Stimulated activated naive CD4-positive, alpha-beta T cell (primary cell): ENCODE measurements around the gene THAP7.
"Not testable (repeated sequence)": the region's sequence is repeated elsewhere in the genome, so short reads cannot be mapped to it uniquely, and the experiment has no call there.

Experiments used
- DNase-seq, 6 experiments: peaks; one replicate each; lab custom pipeline; 2025; lab: John Stamatoyannopoulos, UW

THAP7 gene, protein sequence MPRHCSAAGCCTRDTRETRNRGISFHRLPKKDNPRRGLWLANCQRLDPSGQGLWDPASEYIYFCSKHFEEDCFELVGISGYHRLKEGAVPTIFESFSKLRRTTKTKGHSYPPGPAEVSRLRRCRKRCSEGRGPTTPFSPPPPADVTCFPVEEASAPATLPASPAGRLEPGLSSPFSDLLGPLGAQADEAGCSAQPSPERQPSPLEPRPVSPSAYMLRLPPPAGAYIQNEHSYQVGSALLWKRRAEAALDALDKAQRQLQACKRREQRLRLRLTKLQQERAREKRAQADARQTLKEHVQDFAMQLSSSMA

DNA sequence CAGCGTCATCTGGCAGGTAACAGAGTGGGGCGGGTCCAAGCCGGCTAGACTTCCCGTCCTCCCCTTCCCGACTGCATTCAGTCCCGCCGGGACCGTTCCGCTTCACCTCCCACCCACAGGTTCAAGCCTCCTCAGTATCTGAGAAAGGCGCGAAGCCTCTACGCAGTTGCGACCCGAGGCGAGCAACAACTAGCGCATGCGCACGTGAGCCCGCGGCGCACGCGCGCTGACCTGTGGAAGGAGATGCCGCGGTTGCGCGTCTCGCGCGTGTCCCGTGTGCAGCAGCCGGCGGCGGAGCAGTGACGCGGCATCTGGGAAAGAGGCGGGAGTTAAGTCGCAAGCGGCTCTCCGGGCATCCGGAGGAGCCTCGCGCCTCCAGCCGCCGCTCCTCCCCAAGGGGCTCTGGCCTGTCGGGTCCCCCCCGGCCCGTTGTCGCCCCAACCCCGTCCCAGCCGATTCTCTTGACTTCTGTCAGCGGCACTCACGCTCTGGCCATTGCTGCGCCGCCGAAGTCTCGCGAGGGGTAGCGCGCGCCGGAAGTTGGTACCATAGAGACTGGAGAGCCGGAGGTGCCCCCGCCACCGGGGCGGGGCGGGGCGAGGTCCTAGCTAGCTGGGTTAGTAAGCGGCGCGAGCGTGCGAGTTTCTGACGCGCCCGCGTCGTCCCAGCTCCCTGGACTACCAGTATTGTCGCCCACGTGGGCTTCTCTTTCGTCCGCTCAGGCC lies at the start of gene THAP7:
Gene THAP7, minus strand, starts transcription at position 518 of the 725 bp plus-strand sequence. Its CDS starts 207 bp downstream, at position 311.
- peak; percentile 92 to 100 (median 96) for DNase-seq

DNA sequence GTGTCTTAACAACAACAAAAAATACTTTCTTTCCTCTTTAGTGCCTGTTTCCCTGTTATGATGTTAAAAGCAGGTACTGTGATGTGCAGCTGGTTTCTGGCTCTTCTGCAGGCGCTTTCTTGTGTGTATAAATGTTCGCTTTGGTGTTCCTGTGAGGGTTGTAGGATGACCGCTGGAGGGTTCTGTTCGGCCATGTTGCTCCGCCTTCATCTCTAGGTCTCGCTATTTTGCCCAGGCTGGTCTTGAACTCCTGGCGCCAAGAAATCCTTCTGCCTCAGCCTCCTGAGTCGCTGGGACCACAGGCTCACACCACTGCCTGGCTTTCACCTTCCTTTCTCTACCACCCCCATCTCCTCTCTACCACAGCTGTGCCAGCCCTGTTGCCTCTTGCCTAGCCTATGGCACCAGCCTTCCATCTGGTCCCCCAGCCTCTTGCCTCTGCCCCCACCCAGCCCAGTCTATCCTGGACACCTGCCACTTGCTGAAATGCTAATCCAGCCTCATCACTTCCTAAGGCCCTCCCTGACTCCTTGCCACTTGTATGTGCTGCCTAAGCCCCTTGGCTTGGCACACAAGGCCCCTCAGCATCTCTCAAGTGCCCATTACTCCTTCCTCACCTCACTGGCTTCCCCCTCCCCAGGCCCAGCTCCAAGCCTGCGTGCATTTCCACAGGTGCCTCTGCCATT lies 49.4 kb upstream of the THAP7 start:
- no peak for DNase-seq

DNA sequence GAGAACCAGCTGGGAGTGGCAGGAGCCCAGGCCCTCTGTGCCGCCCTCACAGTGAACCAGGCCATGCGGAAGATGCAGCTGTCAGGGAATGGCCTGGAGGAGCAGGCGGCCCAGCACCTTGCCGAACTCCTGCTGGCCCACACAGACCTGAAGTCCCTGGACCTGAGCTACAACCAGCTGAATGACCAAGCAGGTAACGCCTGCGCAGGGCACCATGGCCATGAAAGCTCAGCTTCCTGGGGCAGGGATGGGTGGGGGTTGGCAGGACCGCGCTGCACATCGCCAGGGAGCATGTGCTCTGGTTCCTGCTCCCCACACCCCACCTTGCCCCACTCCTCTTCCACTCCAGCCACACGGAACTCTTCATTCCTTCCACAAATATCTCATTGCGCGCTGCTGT lies 47.0 kb upstream of the THAP7 start:
- DNase-seq = not testable (repeated sequence)

DNA sequence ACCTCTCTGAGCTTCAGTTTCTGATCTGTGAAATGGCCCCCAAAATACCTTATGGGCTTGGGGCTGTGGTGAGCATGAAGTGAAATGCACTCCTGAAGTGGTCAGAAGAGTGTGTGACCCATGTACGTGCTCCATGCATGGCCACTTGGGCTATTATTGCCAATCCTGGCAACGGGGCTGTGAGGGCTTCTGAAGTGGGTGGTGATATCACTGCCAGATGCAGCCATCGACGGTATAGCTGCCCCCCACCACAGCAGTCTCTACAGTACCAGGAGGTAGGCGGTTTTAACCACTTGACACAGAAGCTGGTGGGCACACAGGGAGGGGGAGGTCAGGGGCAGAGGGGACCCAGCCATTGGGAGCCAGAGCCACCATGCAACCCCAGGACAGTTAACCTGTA lies 46.5 kb upstream of the THAP7 start:
- DNase-seq = not testable (repeated sequence)

DNA sequence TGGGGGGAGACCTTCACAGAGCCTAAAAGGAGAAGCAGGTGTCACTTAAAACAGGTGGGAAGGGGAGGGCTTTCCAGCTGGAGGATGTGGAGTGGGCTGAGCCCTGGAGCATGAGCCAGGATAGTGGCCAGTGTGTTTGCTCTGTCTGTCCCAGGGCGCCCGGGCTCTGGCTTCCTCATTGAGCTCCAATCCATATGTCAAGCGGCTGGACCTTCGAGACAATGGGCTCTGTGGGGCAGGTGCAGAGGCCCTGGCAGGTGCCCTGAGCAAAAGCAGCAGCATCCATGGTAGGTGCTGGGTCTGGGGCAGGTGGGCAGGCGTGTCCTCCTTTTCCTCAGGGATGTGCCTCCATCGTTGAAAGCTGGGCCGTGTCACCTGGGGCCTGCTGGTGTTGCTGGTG lies 45.8 kb upstream of the THAP7 start:
- DNase-seq = no peak

DNA sequence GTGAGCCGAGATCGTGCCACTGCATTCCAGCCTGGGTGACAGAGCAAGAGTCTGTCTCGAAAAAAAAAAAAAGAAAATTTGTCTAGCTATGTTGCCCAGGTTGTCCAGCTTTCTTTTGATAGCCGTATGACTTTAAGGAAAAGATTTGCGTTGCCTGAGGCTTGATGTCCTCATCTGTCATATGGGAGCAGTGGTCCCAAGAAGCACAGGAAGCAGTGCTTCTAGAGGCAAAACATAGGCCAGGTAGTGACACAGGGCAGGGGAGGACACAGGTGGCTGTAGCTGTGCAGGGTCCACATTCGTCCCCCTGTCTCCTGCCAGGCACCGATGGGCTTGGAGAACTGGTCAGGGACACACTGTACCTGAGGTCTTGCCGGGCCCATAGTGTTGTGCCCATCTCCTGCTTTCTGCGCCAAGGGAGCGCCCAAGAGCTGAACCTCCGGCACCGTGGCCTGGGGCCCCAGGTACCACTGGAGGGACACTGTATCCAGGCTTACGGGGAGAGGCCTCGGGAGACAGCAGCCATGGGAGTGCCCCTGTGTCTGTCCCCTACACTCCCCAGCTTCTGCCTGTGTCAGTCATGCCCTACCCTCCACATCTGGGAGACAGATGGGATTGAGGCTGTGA lies 45.2 kb upstream of the THAP7 start:
- DNase-seq = no peak

DNA sequence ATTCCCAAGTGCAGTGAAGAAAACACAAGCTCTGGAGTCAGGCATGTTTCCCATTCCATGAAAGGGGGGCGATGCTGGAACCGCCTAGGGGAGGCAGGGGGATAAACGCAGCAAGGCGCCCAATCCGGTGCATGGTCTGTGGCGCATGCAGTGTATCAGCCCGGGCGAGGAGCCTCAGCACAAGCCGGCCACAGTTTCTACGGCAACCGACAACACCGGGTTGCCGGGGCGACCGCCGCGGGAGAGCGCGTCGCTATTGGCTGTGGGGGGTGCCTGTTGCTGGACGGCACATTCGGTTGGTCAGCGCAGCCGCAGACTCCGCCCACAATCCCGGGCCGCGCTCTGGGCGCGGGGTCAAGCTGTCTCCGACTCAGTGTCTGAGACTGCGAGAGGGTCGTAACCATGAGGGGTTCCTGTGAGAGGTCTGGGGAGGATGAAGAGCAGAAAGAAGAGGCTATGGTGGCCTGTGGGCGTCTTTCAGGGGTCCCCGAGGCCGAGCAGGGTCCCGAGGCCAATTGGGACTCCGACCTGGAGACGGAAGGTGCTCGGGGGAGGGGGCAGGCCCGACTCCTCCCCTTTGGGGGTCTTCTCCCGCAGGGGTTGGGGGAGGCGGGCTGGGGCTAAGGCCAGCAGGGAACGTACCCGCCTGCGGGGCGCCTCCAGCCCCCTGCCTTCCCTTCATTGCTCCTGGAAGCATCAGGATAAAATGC lies 43.8 kb upstream of the THAP7 start, which contains the start of gene LRRC74B:
Gene LRRC74B, plus strand, starts transcription at position 362 of the 710 bp plus-strand sequence. Its CDS starts 41 bp downstream, at position 403.
- peak; percentile 5 to 60 (median 28) for DNase-seq

DNA sequence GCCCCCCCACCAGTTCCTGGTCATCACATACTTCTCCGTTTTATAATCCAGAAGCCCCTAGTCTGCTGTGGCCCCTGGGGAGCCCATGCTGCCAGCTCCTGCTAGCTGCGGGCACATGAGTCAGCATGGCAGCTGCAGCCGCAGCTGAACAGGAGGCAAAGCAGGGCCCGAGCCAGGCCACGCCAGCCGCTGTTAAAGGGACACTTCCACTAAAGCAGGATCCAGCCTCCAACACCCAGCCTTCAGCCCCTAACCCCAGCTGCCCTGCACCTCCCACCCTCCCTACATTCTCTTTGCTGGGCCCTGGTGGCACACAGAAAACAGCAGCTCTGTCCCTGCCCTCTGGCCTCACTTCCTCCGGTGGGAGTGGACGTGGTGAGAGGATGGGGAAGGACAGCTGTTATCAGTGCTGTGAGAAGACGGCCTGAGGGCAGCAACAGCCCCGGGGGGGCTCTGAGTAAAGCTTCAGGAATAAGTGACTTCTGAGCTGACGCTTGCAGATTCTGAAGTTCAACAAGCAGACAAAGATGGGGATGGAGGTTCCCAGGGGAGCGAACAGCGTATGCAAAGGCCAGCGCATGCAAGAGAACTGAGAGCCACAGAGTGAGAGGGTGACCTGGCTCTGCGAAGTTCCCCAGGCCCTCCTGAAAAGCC lies 43.1 kb upstream of the THAP7 start:
- DNase-seq = no peak

DNA sequence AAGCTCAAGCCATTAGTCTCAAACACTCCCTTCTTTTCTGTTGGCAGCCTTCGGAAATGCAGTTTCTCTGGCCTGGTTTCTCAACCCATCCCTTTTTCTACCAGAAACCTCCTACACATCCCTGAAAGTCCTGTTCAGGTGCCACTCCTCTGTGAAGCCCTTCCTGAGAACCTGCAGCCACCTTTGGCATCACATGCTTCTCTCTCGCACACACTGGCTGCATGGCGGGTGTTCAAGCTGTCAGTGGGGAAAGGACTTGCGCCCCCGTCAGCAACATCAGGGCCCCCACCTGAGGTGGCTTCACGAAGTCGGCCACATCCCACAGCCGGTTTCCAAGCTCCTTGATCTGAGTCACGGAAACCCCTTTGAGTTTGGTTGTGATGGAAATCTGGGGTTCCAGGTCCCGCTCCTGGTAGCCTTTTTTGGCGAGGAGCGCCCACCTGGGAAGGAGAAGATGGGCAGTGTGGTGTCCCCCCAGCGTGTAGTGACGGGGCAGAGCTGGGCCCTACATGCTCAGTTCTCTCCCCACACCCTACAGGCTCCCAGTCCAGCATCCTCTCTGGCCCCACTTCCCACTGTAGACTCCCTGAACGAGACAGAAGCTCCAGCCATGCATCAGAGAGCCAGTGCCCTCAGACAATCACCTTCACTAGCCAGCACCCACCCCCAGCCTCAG lies 42.1 kb upstream of the THAP7 start:
- DNase-seq = no peak

DNA sequence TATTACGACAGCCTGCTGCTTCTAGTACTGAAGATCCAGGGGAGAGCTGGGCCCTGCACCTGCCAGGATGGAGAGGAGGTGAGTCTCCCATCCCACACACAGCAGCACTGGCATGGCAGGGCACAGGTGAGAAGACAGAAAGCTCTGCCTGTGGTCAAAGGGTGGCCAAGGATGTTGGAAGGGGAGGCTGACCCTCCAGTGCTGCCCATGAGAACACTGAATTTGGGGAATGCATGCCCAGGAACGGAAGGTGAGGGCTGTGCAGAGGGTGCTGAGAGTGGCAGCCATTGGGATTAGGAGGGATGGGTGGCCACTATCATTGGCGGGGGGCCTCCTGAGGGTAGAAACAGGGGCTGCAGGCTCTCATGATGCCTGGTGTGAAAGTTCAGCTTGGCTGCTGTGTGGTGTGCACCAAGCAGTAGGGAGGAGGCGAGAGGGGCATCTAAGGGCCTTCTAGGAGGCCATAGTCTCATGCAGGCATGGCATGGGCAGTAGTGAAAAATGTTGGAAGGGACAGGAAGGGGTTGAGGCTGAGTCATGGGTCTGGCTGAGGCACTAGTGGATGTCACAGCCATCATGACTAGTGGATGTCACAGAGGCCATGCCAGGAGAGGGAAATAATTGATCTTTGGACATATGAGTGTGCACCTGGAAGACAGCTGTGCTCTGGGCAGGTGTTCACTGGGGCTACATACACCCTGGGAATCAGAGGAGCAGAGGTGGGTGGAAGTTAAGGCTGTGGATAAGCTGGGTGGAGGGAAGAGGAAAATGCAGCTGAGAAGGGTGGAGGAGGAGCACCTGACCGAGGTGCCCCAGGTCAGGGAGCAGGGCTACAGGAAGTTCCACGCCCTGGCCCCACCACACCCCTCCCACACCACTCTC lies 41.3 kb upstream of the THAP7 start:
- no peak for DNase-seq

DNA sequence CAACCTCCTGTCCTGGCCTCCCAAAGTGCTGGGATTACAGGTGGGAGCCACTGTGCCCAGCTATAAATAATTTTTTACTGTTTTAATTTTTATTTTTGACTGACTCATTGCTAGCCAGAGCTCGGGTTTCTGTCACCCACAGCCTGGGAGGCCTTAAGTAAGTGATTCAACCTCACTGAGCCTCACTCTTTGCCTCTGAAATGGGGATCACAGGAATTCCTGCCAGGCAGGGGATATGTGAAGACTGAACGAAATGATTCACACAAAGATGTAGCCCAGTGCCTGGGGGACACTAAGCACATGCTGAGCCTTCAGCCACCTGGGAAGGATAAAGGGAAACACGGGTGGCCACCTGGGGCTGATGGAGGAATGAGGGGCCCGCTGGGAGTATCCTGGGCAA lies 40.0 kb upstream of the THAP7 start:
- no peak for DNase-seq

DNA sequence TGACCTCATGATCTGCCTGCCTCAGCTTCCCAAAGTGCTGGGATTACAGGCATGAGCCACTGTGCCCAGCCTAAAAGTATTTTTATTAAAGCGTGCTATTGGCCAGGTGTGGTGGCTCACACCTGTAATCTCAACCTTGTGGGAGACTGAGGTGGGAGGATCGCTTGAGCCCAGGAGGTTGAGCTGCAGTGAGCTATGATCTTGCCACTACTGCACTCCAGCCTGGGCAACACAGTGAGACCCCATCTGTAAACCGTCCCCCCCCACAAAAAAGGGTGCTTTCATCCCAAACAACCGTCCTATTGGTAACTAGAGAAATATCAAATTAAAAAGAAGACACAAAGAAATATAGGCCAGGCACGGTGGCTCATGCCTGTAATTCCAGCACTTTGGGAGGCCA lies 37.2 kb upstream of the THAP7 start:
- not testable (repeated sequence) for DNase-seq

DNA sequence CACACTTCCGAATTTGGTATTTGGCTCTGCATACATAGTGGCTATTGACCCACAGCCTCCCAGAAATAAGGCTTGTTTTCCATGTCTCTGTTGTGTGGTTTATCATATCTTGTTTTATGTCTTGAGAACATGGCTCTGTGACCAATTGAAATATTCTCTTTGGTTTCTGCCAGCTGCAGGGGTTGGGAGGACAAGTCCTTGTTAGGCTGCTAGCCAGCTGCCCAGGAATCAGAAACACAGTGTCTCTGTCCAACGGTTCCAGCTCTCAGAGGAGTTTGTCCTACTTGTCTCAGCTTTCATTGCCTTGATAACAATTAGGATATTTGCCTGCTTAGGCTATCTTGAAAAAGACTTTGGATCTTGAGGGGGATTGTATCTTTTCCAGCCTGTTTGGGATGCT lies 36.5 kb upstream of the THAP7 start:
- no peak for DNase-seq

DNA sequence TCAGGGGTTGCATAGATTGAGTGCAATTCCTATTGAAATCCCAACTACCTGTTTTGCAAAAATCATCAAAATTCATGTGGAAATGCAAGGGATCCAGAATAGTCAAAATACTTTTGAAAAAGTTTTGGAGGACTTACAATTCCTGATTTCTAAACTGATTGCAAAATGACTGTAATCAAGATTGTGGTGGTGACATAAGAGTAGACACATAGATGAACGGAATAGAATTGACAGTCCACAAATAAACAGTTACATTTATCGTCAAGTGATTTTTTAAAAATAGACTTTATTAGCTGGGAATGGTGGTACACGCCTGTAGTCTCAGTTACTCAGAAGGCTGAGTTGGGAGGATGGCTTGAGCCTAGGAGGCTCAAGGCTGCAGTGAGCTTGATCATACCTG lies 33.1 kb upstream of the THAP7 start:
- DNase-seq = no peak

DNA sequence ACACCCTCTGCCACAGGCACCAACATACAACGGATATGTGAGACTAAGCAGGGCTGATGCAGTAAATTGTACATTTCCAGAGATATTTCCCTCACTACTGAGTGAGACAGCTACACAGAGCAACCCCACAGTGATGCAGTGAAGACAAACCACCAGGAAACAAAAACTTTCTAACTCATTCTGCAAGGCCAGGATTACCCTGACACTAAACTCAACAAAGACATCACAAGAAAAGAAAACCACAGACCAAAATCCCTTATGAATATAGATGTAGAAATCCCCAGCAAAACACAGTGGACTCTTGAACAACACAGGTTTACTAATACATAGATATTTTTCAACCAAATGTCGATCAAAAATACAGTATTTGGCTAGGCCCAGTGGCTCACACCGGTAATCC lies 32.0 kb upstream of the THAP7 start:
- no peak for DNase-seq

DNA sequence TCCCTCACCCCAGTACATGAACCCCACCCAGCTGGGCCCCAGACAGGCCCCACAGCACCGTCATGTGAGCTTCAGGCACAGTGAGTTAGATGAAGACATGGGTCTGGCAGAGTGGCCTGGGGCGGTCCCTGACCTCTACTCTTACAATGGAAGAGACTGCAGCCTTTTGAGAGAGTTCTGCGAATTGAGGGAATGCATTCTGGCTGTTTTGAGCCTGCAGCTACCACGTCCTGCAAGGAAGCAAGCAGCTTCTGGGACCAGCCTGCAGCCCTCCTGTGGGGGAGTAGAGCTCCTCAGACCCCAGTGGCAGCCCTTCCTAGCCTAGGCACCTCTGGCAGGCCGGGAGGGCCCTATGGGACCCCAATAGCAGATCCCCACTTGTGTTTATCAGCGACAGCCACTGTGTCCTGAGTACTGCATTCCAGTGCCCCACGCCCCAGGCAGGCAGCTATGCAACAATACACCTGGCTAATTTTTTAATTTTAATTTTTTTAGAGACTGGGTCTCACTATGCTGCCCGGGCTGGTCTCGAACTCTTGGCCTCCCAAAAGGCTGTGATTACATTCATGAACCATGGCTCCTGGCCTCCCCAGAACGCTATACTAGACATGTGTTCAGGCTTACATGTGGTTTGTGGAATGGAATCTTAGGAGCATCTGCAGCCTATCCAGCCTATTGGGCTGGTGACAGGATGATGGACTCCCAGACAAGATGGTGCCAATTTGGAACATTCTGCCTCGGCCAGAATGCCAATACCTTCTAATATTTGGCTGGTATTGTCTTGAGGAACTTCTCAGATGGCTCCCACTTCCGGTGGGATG lies 31.2 kb upstream of the THAP7 start:
- DNase-seq = no peak

DNA sequence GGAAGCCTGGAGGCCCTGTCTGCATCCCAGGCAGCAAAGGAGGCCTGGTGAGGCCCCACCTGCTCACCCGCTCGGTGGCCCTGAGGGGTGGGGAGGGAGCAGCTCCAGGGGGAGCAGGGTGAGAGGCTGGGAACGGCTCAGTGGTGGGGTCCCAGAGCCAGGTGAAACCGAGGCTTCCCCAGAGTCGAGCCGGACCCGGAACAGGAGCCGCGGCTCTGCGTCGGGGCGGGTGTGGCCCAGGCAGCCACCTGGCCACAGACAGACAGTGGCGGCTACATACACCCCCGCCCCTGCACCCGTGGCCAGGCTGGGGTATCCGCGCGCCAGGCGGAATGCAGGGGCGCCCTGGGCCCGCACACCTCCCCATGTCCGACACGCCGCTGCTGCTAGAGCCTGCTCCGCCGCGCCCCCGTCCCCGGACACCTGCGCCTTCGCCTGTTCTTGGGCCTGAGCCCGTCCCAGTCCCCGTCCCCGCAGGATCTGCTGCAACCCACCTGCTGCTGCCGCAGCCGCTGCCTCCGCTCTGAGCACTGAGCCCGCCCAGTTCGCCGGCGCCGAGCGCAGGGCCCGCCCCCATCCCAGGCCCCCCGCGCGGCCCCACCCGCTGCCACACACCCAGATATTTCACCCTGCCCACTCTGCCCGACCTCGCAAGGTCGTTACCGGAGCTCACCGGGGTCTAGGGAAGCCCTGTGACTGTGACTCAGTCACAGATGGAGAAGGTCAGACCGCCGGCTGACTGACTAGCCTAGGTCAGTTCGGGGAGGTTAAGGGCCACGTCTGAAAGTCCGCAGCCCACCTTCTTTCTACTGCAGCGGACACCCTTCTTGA lies 30.3 kb upstream of the THAP7 start, which contains the start of gene SLC7A4:
Gene SLC7A4, minus strand, starts transcription at position 525 of the 831 bp plus-strand sequence. CDS start 749 bp downstream, outside the sequence.
- no peak for DNase-seq
